NCI-H128 (cell line): Measurements from ENCODE around the gene MRAS.
"Not testable (repeated sequence)": the region's sequence is repeated elsewhere in the genome, so short reads cannot be mapped to it uniquely, and the experiment has no call there.

Source experiments
- DNase-seq: peaks from one replicate; lab custom pipeline; 2025; ENCODE audit not compliant: unreplicated experiment; lab: John Stamatoyannopoulos, UW

The MRAS gene

GRCh38 chr3:138442433-138442832 is 94.1 kb downstream of the MRAS start:
- no peak for DNase-seq

DNA sequence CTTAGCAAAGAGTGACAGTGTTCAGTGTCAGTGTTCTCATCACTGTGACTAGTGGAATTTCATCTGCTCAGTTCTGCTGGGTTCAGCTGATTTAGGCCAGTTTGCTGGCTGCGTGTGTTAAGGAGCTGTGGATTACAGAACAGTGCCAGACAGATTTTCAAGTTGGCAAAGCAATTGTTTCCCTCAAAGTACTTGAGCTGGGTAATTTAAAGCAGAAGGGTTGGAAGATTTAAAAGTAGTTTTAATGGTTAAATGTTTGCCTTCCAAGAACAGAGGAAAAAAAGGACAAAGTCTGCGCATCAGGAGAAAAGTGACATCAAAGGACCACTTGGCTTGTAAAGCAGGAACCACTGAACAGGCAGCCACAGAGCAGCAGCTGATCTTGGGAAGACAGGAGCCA is 94.7 kb downstream of the MRAS start:
- no peak for DNase-seq

GRCh38 chr3:138443521-138444503 is 95.4 kb downstream of the MRAS start:
- DNase-seq, result no peak

DNA sequence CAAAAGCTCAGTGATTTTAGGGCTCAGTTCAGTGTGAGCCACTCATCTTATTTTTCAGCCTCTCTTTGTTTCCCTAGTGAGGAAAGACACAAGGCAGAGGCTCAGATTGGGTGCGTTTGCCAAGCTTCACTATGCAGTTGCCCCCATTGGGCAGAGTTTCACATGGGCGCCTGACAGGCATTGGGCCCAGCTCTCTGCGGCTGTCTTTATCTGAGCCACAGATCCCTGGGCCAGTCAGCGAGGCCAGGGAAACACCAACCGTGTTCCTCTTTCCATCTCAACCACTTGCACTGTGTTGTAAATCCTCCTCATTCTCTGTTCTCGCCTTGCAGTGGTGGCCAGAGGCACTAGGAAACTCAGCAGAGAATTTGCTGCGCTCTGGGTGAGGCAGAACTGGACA is 96.9 kb downstream of the MRAS start:
- DNase-seq, result no peak

DNA sequence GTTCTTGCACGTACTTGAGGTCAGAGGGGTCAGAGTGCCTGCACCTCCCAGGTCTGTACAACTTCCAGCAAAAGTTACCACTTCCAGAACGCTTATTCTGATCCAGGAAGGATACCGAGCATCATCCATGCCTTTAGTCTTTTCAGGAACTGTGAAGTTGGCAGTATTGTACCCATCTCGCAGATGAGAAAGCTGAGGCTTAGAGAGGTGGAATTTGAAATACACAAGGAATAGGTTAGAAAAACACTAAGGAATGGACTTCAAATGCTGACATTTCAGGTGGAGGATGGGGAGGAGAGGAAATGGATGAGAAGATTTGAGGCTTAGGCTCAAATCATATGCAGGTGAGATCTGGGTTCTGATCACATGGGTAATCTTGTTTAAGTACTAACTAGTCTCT is 97.3 kb downstream of the MRAS start:
- DNase-seq, result no peak

DNA sequence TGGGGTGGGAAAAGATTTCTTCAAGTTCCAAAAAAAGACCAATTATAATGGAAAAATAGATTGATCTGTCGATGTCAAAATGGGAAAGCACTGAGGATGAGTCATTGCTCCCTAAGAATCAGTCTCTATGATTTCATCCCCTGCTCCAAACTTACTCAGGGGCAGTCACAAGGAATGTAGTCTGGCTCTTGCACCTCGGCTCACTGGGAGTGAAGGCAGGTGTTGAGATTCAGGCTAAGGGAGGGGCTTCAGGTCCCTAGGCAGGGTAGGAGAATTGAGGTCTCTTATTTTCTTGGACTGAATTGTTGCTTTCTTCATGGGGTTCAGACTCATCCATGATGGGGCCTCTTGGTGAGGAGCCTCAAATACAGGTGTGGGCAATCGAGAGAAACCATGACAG is 100.3 kb downstream of the MRAS start:
- DNase-seq, result no peak

GRCh38 chr3:138449490-138449889 is 101.1 kb downstream of the MRAS start:
- no peak for DNase-seq

DNA sequence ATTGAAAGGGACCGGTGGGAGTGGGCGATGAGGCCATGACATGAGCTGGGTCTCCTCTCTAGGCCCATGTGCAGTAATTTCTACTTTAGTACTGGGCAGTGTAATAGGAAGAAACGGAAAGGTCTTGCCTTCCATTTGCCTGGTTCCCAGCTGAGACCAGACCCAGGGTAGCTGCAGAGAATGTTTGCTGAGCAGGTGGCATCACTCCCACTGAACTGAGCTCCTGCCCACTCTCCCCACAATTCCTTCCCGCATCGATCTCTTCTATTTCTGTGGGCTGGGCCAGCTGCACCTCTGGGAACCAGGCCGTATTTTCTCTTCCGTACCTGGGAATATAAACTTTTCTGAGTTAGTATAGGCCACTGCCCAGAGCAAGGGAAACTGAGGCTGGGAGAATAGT is 101.8 kb downstream of the MRAS start:
- no peak for DNase-seq

DNA sequence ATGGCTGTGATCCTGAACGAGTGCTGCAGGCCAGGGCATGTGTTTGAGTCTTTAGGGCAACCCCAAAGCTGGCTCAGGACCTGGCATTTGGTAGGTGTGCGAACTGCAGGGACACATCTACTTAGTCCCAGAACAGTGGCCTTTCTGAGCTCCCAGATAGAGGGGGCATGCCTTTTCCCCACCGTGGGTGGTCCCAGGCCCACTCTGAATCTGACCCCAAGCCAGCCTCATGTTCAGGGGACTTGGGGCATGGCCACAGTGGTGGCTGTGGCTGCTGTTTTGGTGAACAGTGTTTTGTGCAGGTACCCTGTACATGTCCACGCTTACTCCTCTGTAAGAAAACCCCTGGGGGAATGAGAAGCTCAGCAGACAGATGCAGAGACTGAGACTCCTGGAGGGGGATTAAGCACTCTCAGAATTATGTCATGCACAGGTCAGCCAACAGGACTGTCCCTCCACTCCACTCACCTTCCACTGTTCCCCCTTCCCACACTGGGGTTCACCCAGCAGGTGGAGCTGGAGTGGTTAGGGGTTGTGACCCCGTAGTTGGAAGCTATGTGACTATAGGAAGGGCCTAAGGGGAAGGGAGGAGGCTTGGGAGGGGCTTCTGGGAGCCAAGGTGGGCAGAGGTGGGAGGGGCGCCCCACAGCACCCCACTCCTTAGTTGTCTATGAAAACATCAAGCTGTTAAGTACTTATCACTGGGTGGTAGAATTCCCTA is 102.5 kb downstream of the MRAS start:
- no peak for DNase-seq

- no peak for DNase-seq
Observed at GRCh38 chr3:138451595-138452162, 103.3 kb downstream of the MRAS start.

DNA sequence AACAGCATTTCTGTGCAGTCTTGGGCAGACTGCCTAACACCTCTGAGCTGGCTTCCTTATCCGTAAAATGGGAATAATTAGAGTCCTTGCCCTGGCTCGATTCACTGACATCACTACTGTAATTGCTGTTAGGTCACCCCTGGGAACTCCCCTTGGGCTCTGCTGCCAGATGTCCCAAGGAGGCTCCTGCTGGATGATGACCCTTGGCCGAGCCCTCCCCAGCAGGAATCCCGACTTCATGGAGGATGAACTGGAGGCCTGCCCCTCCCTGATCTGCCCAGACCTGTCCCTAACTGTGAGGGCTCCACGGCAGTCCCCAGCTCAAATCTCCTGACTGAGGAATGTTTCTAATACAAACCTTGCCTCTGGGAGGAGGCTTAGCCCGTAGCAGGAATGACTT is 104.1 kb downstream of the MRAS start:
- DNase-seq, result no peak

DNA sequence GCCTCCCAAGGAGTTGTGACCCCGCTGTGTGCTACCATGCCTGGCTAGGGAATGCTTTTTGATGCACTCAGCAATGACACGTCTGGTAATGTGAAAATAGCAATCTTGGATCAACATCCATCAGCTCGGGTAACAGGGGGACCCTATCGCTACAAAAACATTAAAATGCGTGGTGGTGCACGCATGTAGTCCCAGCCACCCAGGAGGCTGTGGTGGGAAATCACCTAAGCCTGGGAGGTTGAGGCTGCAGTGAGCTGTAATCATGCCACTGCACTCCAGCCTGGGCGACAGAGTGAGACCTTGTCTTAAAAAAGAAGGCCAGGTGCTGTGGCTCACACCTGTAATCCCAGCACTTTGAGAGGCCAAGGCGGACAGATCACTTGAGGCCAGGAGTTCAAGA is 105.6 kb downstream of the MRAS start:
- not testable (repeated sequence) for DNase-seq
